Prostate gland (tissue), 2 donors: ENCODE measurements around the gene GGPS1. TPM values are rescaled to one million over a fixed set of nuclear protein-coding genes. Genes with fewer than 3 reads are reported as not detected.

Source experiments
- DNase-seq: peaks from one replicate; pipeline ENCODE4 v3.0.0-alpha.2; 2019; ENCODE audit warnings: low spot score
- H3K27ac ChIP-seq, 2 donors: fragments of 200-600 bp; sonication (generic); 2 replicates each; pipeline ENCODE4 v1.5.1; 2017 to 2019
- H3K27me3 ChIP-seq: fragments of 200-600 bp; sonication (generic); replicated peaks from 2 replicates; pipeline ENCODE4 v1.5.1; 2019; ENCODE audit not compliant: insufficient read depth
- H3K36me3 ChIP-seq, 2 donors: fragments of 200-600 bp; sonication (generic); 1 replicate in 1 of 2; 2 replicates in 1 of 2; pipeline versions ENCODE4 v1.5.1 to v1.8.1; 2017 to 2019
- H3K4me1 ChIP-seq: fragments of 200-600 bp; sonication (generic); replicated peaks from 2 replicates; pipeline ENCODE4 v1.5.1; 2019
- H3K4me3 ChIP-seq, 2 donors: fragments of 200-600 bp; sonication (generic); 2 replicates each; pipeline ENCODE4 v1.5.1; 2017 to 2019
- H3K9me3 ChIP-seq: fragments of 200-600 bp; sonication (generic); 2 replicates; pipeline ENCODE4 v1.5.1; 2017
- CTCF ChIP-seq, 4 experiments: fragments of 200-600 bp in 2 of 4; fragments of 450-650 bp in 2 of 4; sonication (generic) in 2 of 4; IDR thresholded peaks; 1 replicate in 3 of 4; 2 replicates in 1 of 4; pipeline ENCODE4 v1.5.1; 2016 to 2019; ENCODE audit warnings: antibody characterized with exemption in 4 of 4, mild to moderate bottlenecking in 2 of 4, moderate library complexity in 2 of 4
- POLR2A ChIP-seq: fragments of 450-650 bp; IDR thresholded peaks from one replicate; pipeline ENCODE4 v1.6.1; 2016; ENCODE audit warnings: antibody characterized with exemption, mild to moderate bottlenecking
- POLR2AphosphoS5 ChIP-seq: sonication (generic); formaldehyde crosslinking; IDR thresholded peaks from one replicate; pipeline ENCODE4 v1.6.1; 2017; ENCODE audit warnings: antibody characterized with exemption
- WGBS: methylation state at CpG from one replicate; pipeline ENCODE4 v1.1.5; 2018; 5-methylcytosine and 5-hydroxymethylcytosine counted together
- intact Hi-C: fragments of 100-400 bp; cut with DNase I; formaldehyde crosslinking; loops from one replicate; pipeline ENCODE4 v1.14.2; 2022
- total RNA-seq, 2 donors: library from RNA; depleted of rRNA; stranded (reverse); fragments of >200 nt; gene quantifications; one replicate each; pipeline ENCODE4 v1.1.0, GENCODE V29; 2016

Gene GGPS1
- total RNA-seq, 2 donors from 2014 or later: 42.1 to 42.9 TPM

GRCh38 chr1:235320521-235321179, 7.7 kb upstream of the GGPS1 start:
- DNase-seq: no peak
- no peaks in the 10 kb centered on the region for H3K27me3 ChIP-seq
- no peak overlapping the region for H3K4me3 ChIP-seq
- H3K36me3 ChIP-seq: no peaks in the 10 kb centered on the region
- intact Hi-C loops: no loop called here
- no peak for TF ChIP-seq POLR2A
- no peak for TF ChIP-seq CTCF (IDR thresholded peaks at IDR 0.05)
- TF ChIP-seq POLR2AphosphoS5: no peak
- H3K4me1 ChIP-seq: peaks cover 3% of the 10 kb centered on the region
- 84% methylated on average over 6 of the region's 6 CpGs for WGBS
- H3K9me3 ChIP-seq: no peaks in the 10 kb centered on the region
- no peak overlapping the region for H3K27ac ChIP-seq

GRCh38 chr1:235324296-235324695, 4.1 kb upstream of the GGPS1 start:
- WGBS: 66% methylated on average over 5 of the region's 5 CpGs
- no peak for DNase-seq
- Histone ChIP-seq H3K27me3 (no peaks in the 10 kb centered on the region), H3K4me1 (peaks cover 7% of the 10 kb centered on the region), H3K4me3 (no peak overlapping the region), H3K9me3 (no peaks in the 10 kb centered on the region), H3K27ac (no peak overlapping the region), H3K36me3 (no peaks in the 10 kb centered on the region)
- TF ChIP-seq POLR2A (no peak), POLR2AphosphoS5 (no peak), CTCF (IDR thresholded peaks at IDR 0.05) (no peak)
- intact Hi-C loops: no loop called here

- H3K9me3 ChIP-seq: no peaks in the 10 kb centered on the region
- intact Hi-C loops: loop anchor here (5.0 kb wide), 2 partner anchors 73 to 92 kb away; no protein-coding TSS in a partner anchor
- H3K4me1 ChIP-seq: peaks cover 7% of the 10 kb centered on the region
- 17% methylated on average over 3 of the region's 3 CpGs for WGBS
- TF ChIP-seq POLR2AphosphoS5 (no peak), CTCF (IDR thresholded peaks at IDR 0.05) (no peak), POLR2A (no peak)
- DNase-seq: no peak
- H3K27ac ChIP-seq: no peak overlapping the region
- H3K36me3 ChIP-seq: no peaks in the 10 kb centered on the region
- no peak overlapping the region for H3K4me3 ChIP-seq
- no peaks in the 10 kb centered on the region for H3K27me3 ChIP-seq
Measured at GRCh38 chr1:235325139-235325538, 3.2 kb upstream of the GGPS1 start.

- Histone ChIP-seq H3K9me3 (no peaks in the 10 kb centered on the region), H3K36me3 (no peaks in the 10 kb centered on the region), H3K27me3 (no peaks in the 10 kb centered on the region), H3K4me1 (peaks cover 5% of the 10 kb centered on the region), H3K4me3 (peak overlapping the region in 1 of 2 donors; percentile 95), H3K27ac (no peak overlapping the region)
- intact Hi-C loops: loop anchor here (2.0 to 5.0 kb wide), 3 partner anchors 74 to 197 kb away; partner anchors contain the start of gene TOMM20
- no peak for DNase-seq
- TF ChIP-seq POLR2A (no peak), POLR2AphosphoS5 (no peak), CTCF (IDR thresholded peaks at IDR 0.05) (no peak)
- 20% methylated on average over 2 of the region's 2 CpGs for WGBS
Measured at GRCh38 chr1:235325854-235326253, 2.5 kb upstream of the GGPS1 start.
